ENCODE measurements around the gene PGLYRP4. TPM values are rescaled to one million over a fixed set of nuclear protein-coding genes. Genes with fewer than 3 reads are reported as not detected.

Gene PGLYRP4
- total RNA-seq, 1 experiment from 2014 or later = 0.38 TPM

DNA sequence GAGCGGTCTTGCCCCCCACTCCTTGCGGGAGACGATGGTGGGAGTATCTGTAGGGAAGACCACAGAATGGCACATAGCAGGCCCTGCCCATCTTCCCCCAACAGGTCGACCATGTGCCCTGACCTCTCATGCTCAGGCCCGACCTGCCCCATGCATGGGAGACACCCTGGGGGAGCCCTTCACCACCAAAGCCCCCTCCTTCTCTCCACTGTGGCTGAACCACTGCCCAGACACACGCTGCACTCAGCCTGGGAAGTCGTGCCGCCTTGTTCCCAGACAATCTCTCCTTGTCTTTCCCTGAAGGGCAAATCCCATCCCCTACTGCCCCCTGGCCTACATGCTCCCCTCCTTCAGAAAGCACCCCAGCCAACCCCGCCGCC lies 41.4 kb downstream of the PGLYRP4 start:
- intact Hi-C loops (cut with micrococcal nuclease; ENCODE audit: unreplicated experiment) = no loop called here
- TF ChIP-seq, protein P1, sequence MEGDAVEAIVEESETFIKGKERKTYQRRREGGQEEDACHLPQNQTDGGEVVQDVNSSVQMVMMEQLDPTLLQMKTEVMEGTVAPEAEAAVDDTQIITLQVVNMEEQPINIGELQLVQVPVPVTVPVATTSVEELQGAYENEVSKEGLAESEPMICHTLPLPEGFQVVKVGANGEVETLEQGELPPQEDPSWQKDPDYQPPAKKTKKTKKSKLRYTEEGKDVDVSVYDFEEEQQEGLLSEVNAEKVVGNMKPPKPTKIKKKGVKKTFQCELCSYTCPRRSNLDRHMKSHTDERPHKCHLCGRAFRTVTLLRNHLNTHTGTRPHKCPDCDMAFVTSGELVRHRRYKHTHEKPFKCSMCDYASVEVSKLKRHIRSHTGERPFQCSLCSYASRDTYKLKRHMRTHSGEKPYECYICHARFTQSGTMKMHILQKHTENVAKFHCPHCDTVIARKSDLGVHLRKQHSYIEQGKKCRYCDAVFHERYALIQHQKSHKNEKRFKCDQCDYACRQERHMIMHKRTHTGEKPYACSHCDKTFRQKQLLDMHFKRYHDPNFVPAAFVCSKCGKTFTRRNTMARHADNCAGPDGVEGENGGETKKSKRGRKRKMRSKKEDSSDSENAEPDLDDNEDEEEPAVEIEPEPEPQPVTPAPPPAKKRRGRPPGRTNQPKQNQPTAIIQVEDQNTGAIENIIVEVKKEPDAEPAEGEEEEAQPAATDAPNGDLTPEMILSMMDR (IDR thresholded peaks at IDR 0.05; ENCODE audit: unreplicated experiment) = no peak
- BruUV-seq (replicated peaks) = no TSS peak
- H3K9me3 Mint-ChIP-seq (ENCODE audit: low read depth, unreplicated experiment) = no peaks in the 10 kb centered on the region
- no peak for DNase-seq
- no peaks in the 10 kb centered on the region for H3K4me1 Mint-ChIP-seq (ENCODE audit: low read depth, unreplicated experiment)
- CTCF ChIA-PET = no interaction called here
- no peak overlapping the region for H3K4me3 Mint-ChIP-seq (ENCODE audit: low read depth, unreplicated experiment)
- H3K27ac Mint-ChIP-seq (ENCODE audit: unreplicated experiment) = no peak overlapping the region
- H3K27me3 Mint-ChIP-seq (ENCODE audit: unreplicated experiment) = peaks cover 88% of the 10 kb centered on the region
- no peaks in the 10 kb centered on the region for H3K36me3 Mint-ChIP-seq (ENCODE audit: insufficient read depth, unreplicated experiment)

DNA sequence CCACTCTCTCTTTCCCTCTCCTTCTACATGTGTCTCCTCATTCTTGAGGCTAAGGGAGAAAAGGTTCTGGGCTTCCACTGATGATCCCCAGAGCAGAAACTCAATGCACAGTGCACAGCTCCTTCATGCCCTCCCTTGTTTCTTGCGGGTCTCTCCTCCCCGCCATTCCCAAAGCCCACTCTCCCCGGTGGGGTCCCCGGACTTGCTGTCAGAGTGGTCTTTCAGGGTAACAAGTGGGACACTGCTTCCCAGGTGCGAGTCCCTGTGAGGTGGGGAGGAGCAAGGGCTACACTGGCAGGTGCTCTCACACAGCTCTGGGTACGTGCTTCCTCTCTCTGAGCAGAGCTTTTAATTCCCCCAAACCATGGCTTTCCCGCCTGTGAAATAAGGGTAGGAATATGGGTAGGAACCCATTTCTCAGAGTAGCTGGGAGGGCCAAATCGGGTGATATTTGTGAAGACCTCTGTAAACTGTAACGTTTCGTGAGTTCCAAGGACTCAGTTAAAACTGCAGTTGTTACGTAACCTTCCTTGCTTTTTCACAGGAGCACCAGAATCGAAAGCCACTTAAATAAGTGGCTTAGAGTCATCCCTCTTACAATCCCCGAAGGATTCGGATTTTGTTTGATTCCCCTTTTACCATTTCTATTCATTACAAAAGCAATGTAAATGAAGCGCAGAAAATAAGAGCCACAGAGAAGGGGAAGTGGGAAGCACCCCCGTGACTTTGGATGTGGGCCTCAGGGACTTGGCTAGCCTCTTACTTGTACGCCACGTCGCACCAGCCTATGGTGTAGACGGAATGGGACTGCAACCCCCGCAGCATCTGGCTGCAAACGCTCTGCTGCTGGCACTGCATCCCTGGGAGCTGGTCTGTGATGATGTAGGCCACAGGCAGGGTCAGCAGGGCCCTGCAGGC lies 42.1 kb downstream of the PGLYRP4 start:
- Mint-ChIP-seq H3K4me3 (ENCODE audit: low read depth, unreplicated experiment) (no peak overlapping the region), H3K4me1 (ENCODE audit: low read depth, unreplicated experiment) (no peaks in the 10 kb centered on the region), H3K27ac (ENCODE audit: unreplicated experiment) (no peak overlapping the region), H3K27me3 (ENCODE audit: unreplicated experiment) (peaks cover 88% of the 10 kb centered on the region), H3K36me3 (ENCODE audit: insufficient read depth, unreplicated experiment) (no peaks in the 10 kb centered on the region), H3K9me3 (ENCODE audit: low read depth, unreplicated experiment) (no peaks in the 10 kb centered on the region)
- intact Hi-C loops (cut with micrococcal nuclease; ENCODE audit: unreplicated experiment) = no loop called here
- CTCF ChIA-PET = no interaction called here
- BruUV-seq (replicated peaks) = no TSS peak
- no peak for DNase-seq
- TF ChIP-seq, protein P1 (IDR thresholded peaks at IDR 0.05; ENCODE audit: unreplicated experiment) = no peak

DNA sequence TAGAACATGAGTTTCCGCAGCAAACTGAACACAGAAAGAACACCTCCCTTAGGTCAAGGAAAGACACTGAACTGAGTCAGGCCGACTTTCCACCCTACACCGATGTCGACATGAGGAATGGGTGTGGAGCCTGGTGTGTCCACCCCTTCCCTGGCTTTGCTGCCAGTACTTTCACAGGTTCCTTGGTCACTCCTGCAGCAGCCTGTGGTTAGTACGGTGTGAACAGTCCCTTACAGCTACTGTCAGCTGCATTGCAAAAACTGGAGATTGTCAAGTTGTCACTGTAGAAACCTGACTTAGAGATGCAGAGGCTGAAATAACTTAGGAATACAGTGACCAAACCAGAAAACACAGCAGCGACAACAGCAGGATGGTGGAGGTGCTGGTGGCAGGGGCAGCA lies 43.0 kb downstream of the PGLYRP4 start:
- Mint-ChIP-seq H3K4me3 (ENCODE audit: low read depth, unreplicated experiment) (no peak overlapping the region), H3K9me3 (ENCODE audit: low read depth, unreplicated experiment) (no peaks in the 10 kb centered on the region), H3K27me3 (ENCODE audit: unreplicated experiment) (peaks cover 89% of the 10 kb centered on the region), H3K27ac (ENCODE audit: unreplicated experiment) (no peak overlapping the region), H3K4me1 (ENCODE audit: low read depth, unreplicated experiment) (no peaks in the 10 kb centered on the region), H3K36me3 (ENCODE audit: insufficient read depth, unreplicated experiment) (no peaks in the 10 kb centered on the region)
- intact Hi-C loops (cut with micrococcal nuclease; ENCODE audit: unreplicated experiment) = no loop called here
- TF ChIP-seq, protein P1 (IDR thresholded peaks at IDR 0.05; ENCODE audit: unreplicated experiment) = no peak
- BruUV-seq (replicated peaks) = no TSS peak
- no peak for DNase-seq
- CTCF ChIA-PET = no interaction called here

DNA sequence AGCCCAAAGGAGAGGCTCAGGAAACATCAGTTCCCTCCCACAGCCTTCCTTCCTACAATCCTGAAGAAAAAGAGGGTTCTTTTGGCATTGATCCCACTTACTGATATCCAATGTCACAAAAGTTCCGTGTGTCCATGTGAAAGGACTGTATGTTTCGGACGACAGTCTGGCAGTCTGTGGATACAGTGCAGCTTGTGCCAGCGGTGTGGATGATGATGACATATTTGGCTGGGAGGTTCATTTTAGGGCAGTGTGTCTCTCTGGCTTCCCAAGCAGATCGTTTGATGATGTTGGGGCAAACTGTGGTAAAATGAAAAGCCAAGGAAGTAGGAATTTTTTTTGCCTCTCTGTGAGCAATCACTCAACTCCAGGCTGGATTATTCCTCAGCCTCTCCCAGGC lies 46.3 kb downstream of the PGLYRP4 start:
- no peak for DNase-seq
- TF ChIP-seq, protein P1 (IDR thresholded peaks at IDR 0.05; ENCODE audit: unreplicated experiment) = no peak
- Mint-ChIP-seq H3K36me3 (ENCODE audit: insufficient read depth, unreplicated experiment) (no peaks in the 10 kb centered on the region), H3K4me3 (ENCODE audit: low read depth, unreplicated experiment) (no peak overlapping the region), H3K27me3 (ENCODE audit: unreplicated experiment) (peaks cover 93% of the 10 kb centered on the region), H3K9me3 (ENCODE audit: low read depth, unreplicated experiment) (no peaks in the 10 kb centered on the region), H3K27ac (ENCODE audit: unreplicated experiment) (no peak overlapping the region), H3K4me1 (ENCODE audit: low read depth, unreplicated experiment) (no peaks in the 10 kb centered on the region)
- intact Hi-C loops (cut with micrococcal nuclease; ENCODE audit: unreplicated experiment) = no loop called here
- no TSS peak for BruUV-seq (replicated peaks)
- CTCF ChIA-PET = no interaction called here
